Chondrocyte (in vitro differentiated cells): ENCODE data around the gene DLG2. TPM values are rescaled to one million over a fixed set of nuclear protein-coding genes. Genes with fewer than 3 reads are reported as not detected.

ENCODE experiments used
- DNase-seq: peaks from one replicate; pipeline ENCODE4 v3.0.0; 2021; ENCODE audit warnings: mixed read lengths, low spot score
- H3K27ac Mint-ChIP-seq: one replicate; pipeline ENCODE4 v1.8.0; 2021; ENCODE audit warnings: mild to moderate bottlenecking, moderate library complexity, mixed read lengths; ENCODE audit not compliant: unreplicated experiment
- H3K27me3 Mint-ChIP-seq: 2 replicates; pipeline ENCODE4 v1.8.0; 2021; ENCODE audit warnings: low read depth, mixed read lengths
- H3K36me3 Mint-ChIP-seq: 2 replicates; pipeline ENCODE4 v1.8.0; 2021; ENCODE audit warnings: low read depth, mixed read lengths
- H3K4me1 Mint-ChIP-seq: 2 replicates; pipeline ENCODE4 v1.8.0; 2021; ENCODE audit warnings: low read depth, mild to moderate bottlenecking, mixed read lengths
- H3K4me3 Mint-ChIP-seq: one replicate; pipeline ENCODE4 v1.8.0; 2021; ENCODE audit warnings: mild to moderate bottlenecking, moderate library complexity, mixed read lengths; ENCODE audit not compliant: unreplicated experiment
- H3K9me3 Mint-ChIP-seq: 2 replicates; pipeline ENCODE4 v1.8.0; 2021; ENCODE audit warnings: low read depth, mixed read lengths
- CTCF ChIP-seq: fragments of 200-600 bp; sonication (generic); IDR thresholded peaks from 2 replicates; pipeline ENCODE4 v1.5.0; 2021; ENCODE audit warnings: antibody characterized with exemption, mild to moderate bottlenecking, moderate library complexity
- total RNA-seq: library from RNA; stranded (reverse); gene quantifications from 3 replicates; pipeline ENCODE4 v1.2.1, GENCODE V29; 2021

DLG2 gene
- total RNA-seq, 1 donor from 2014 or later: 1.3 TPM

GRCh38 chr11:84163116-84163515, 1464.0 kb downstream of the DLG2 start:
- Mint-ChIP-seq H3K27me3 (peaks cover 14% of the 10 kb centered on the region), H3K27ac (no peak overlapping the region), H3K9me3 (peaks cover 8% of the 10 kb centered on the region), H3K4me3 (no peak overlapping the region), H3K36me3 (no peaks in the 10 kb centered on the region), H3K4me1 (no peaks in the 10 kb centered on the region)
- no peak for TF ChIP-seq CTCF
- DNase-seq: no peak

GRCh38 chr11:84157639-84158038, 1469.5 kb downstream of the DLG2 start:
- no peaks in the 10 kb centered on the region for H3K4me1 Mint-ChIP-seq
- no peaks in the 10 kb centered on the region for H3K36me3 Mint-ChIP-seq
- H3K27me3 Mint-ChIP-seq: peaks cover 16% of the 10 kb centered on the region
- no peak for DNase-seq
- no peak for TF ChIP-seq CTCF
- no peak overlapping the region for H3K27ac Mint-ChIP-seq
- H3K4me3 Mint-ChIP-seq: no peak overlapping the region
- peaks cover 15% of the 10 kb centered on the region for H3K9me3 Mint-ChIP-seq

GRCh38 chr11:84146826-84147225, 1480.3 kb downstream of the DLG2 start:
- no peak for DNase-seq
- Mint-ChIP-seq H3K27ac (no peak overlapping the region), H3K4me3 (no peak overlapping the region)

GRCh38 chr11:84145616-84146185, 1481.4 kb downstream of the DLG2 start:
- no peak for TF ChIP-seq CTCF
- DNase-seq: no peak
- Mint-ChIP-seq H3K9me3 (no peaks in the 10 kb centered on the region), H3K4me1 (no peaks in the 10 kb centered on the region), H3K27me3 (peaks cover 11% of the 10 kb centered on the region), H3K36me3 (no peaks in the 10 kb centered on the region), H3K27ac (no peak overlapping the region), H3K4me3 (no peak overlapping the region)

More at GRCh38 chr11:84146826-84147225, 1480.3 kb downstream of the DLG2 start:
- H3K4me1 Mint-ChIP-seq: no peaks in the 10 kb centered on the region
- TF ChIP-seq CTCF: no peak
- no peaks in the 10 kb centered on the region for H3K36me3 Mint-ChIP-seq
- H3K9me3 Mint-ChIP-seq: no peaks in the 10 kb centered on the region
- H3K27me3 Mint-ChIP-seq: peaks cover 13% of the 10 kb centered on the region

- no peaks in the 10 kb centered on the region for H3K4me1 Mint-ChIP-seq
- TF ChIP-seq CTCF: no peak
- H3K4me3 Mint-ChIP-seq: no peak overlapping the region
- no peak for DNase-seq
- no peak overlapping the region for H3K27ac Mint-ChIP-seq
- H3K36me3 Mint-ChIP-seq: no peaks in the 10 kb centered on the region
- H3K9me3 Mint-ChIP-seq: no peaks in the 10 kb centered on the region
- H3K27me3 Mint-ChIP-seq: peaks cover 11% of the 10 kb centered on the region
Observed at GRCh38 chr11:84144531-84144930, 1482.6 kb downstream of the DLG2 start.
